SK-MEL-5 (cell line): Measurements from ENCODE around the gene VEZT. TPM values are rescaled to one million over a fixed set of nuclear protein-coding genes. Genes with fewer than 3 reads are reported as not detected.
"Not testable (repeated sequence)": the region's sequence is repeated elsewhere in the genome, so short reads cannot be mapped to it uniquely, and the experiment has no call there.

Source experiments
- DNase-seq: peaks from one replicate; pipeline ENCODE4 v3.0.0-alpha.2; 2016; ENCODE audit warnings: low read depth, low spot score
- in situ Hi-C: cut with HindIII; loops from 2 replicates; pipeline ENCODE4 v1.10.0; 2016; ENCODE audit warnings: low sequenced_read_pairs, high pct_unique_total_duplicates, low pct_unique_long_range_greater_than_20kb
- total RNA-seq: library from RNA; depleted of rRNA; stranded (reverse); fragments of >200 nt; shearing (Covaris generic); gene quantifications from 2 replicates; pipeline ENCODE4 v1.2.3, GENCODE V29; 2014

VEZT gene
- total RNA-seq, 1 experiment from 2014 or later: 43.9 TPM

- in situ Hi-C loops: no loop called here
- DNase-seq: peak; percentile 14
Observed at GRCh38 chr12:95215949-95216348, 1.7 kb upstream of the VEZT start.

GRCh38 chr12:95216711-95217376 is 763 bp upstream of the VEZT start:
- in situ Hi-C loops: no loop called here
- DNase-seq: no peak

GRCh38 chr12:95218150-95219133 is 835 bp downstream of the VEZT start:
- in situ Hi-C loops: no loop called here

GRCh38 chr12:95220190-95220589 is 2.6 kb downstream of the VEZT start:
- no peak for DNase-seq
- in situ Hi-C loops: no loop called here

More at GRCh38 chr12:95218150-95219133, 835 bp downstream of the VEZT start:
- peak; percentile 70 for DNase-seq

- in situ Hi-C loops: no loop called here
- DNase-seq: no peak
Observed at GRCh38 chr12:95220726-95221125, 3.1 kb downstream of the VEZT start.

GRCh38 chr12:95224202-95225170 is 6.9 kb downstream of the VEZT start:
- DNase-seq: no peak
- in situ Hi-C loops: no loop called here

GRCh38 chr12:95225645-95226212 is 8.1 kb downstream of the VEZT start:
- DNase-seq: no peak
- in situ Hi-C loops: no loop called here

- DNase-seq: no peak
- in situ Hi-C loops: no loop called here
Observed at GRCh38 chr12:95227818-95228356, 10.3 kb downstream of the VEZT start.

GRCh38 chr12:95228617-95229016 is 11.0 kb downstream of the VEZT start:
- DNase-seq: no peak
- in situ Hi-C loops: no loop called here

GRCh38 chr12:95229636-95230035 is 12.0 kb downstream of the VEZT start:
- in situ Hi-C loops: no loop called here
- DNase-seq: no peak

- in situ Hi-C loops: no loop called here
- DNase-seq: no peak
Observed at GRCh38 chr12:95230313-95230712, 12.7 kb downstream of the VEZT start.

GRCh38 chr12:95231190-95231589 is 13.6 kb downstream of the VEZT start:
- DNase-seq: peak; percentile 33
- in situ Hi-C loops: no loop called here

GRCh38 chr12:95234187-95234586 is 16.6 kb downstream of the VEZT start:
- in situ Hi-C loops, DNase-seq: not testable (repeated sequence)

GRCh38 chr12:95235621-95236020 is 18.0 kb downstream of the VEZT start:
- in situ Hi-C loops: not testable (repeated sequence)

GRCh38 chr12:95237315-95237714 is 19.7 kb downstream of the VEZT start:
- DNase-seq: no peak
- in situ Hi-C loops: no loop called here

More at GRCh38 chr12:95235621-95236020, 18.0 kb downstream of the VEZT start:
- DNase-seq: not testable (repeated sequence)

- DNase-seq: no peak
- in situ Hi-C loops: no loop called here
Observed at GRCh38 chr12:95238150-95238549, 20.5 kb downstream of the VEZT start.

GRCh38 chr12:95239216-95239615 is 21.6 kb downstream of the VEZT start:
- in situ Hi-C loops: no loop called here
- DNase-seq: no peak
